GM12878 (cell line): ENCODE data around the gene ANKRD13B. TPM values are rescaled to one million over a fixed set of nuclear protein-coding genes. Genes with fewer than 3 reads are reported as not detected.
A peak's percentile ranks its signal among the peaks of the same experiment; 100 is the strongest.

Source experiments
- ATAC-seq: fragments of 200-7000 bp; cut with Tn5 transposase; 3 replicates; pipeline ENCODE4 v1.9.1; 2020; ENCODE audit warnings: mild to moderate bottlenecking, moderate library complexity
- BruUV-seq: library from RNA; stranded (reverse); fragments of 400-500 nt; replicated peaks from 2 replicates; lab custom pipeline; 2021; lab: Mats Ljungman, UMichigan
- CTCF ChIA-PET: fragments of 300-600 bp; sonication (Branson Sonifier 250); formaldehyde crosslinking; extraction: SDS; loops from one replicate; lab custom pipeline; 2021; ENCODE audit warnings: inconsistent platforms; lab: Yijun Ruan, JAX
- POLR2A ChIA-PET: fragments of 350-600 bp; formaldehyde crosslinking; extraction: SDS; loops from one replicate; lab custom pipeline; 2021; ENCODE audit warnings: inconsistent platforms; lab: Charles Lee
- RAD21 ChIA-PET: fragments of 300-600 bp; sonication (Branson Sonifier 250); formaldehyde crosslinking; loops from one replicate; lab custom pipeline; 2023; ENCODE audit warnings: antibody characterized with exemption; ENCODE audit not compliant: unreplicated experiment; lab: Charles Lee
- SMC1A ChIA-PET: fragments of 300-600 bp; sonication (Branson Sonifier 250); formaldehyde crosslinking; loops from one replicate; lab custom pipeline; 2023; ENCODE audit not compliant: unreplicated experiment, uncharacterized antibody; lab: Charles Lee
- DNase-seq: peaks from one replicate; pipeline ENCODE4 v3.0.0-alpha.2; 2011; ENCODE audit warnings: low read depth, low spot score
- FAIRE-seq: peaks from 3 replicates; lab custom pipeline; 2011; peaks lifted over from hg19 to GRCh38; lab: Jason Lieb, UNC
- H2AFZ ChIP-seq: 2 replicates; pipeline ENCODE4 v1.6.0; 2011; ENCODE audit warnings: low read depth, low read length, control low read depth; ENCODE audit not compliant: control insufficient read depth
- H3K27ac ChIP-seq: 2 replicates; pipeline ENCODE4 v1.5.1; 2011; ENCODE audit warnings: control low read depth; ENCODE audit not compliant: control insufficient read depth, insufficient read depth
- H3K27me3 ChIP-seq, 2 experiments: replicated peaks in 1 of 2; 2 replicates each; pipeline versions ENCODE4 v1.6.0 to v1.6.1; 2011; ENCODE audit warnings: low read length in 1 of 2; ENCODE audit not compliant: control insufficient read depth in 2 of 2, insufficient read depth in 2 of 2
- H3K36me3 ChIP-seq, 2 experiments: 2 replicates each; pipeline ENCODE4 v1.5.1; 2011; ENCODE audit warnings: low read length in 1 of 2; ENCODE audit not compliant: control insufficient read depth in 2 of 2, insufficient read depth in 2 of 2
- H3K4me1 ChIP-seq: 2 replicates; pipeline ENCODE4 v1.6.1; 2011; ENCODE audit warnings: mild to moderate bottlenecking, low read length, moderate library complexity, mixed read lengths; ENCODE audit not compliant: control insufficient read depth, insufficient read depth
- H3K4me2 ChIP-seq: 2 replicates; pipeline ENCODE4 v1.6.0; 2011; ENCODE audit warnings: control low read depth; ENCODE audit not compliant: control insufficient read depth, insufficient read depth
- H3K4me3 ChIP-seq: fragments of 200-600 bp; sonication (generic); 2 replicates; pipeline ENCODE4 v1.5.1; 2016
- H3K79me2 ChIP-seq: 2 replicates; pipeline ENCODE4 v1.6.0; 2011; ENCODE audit warnings: low read length; ENCODE audit not compliant: control insufficient read depth, insufficient read depth
- H3K9ac ChIP-seq: 2 replicates; pipeline ENCODE4 v1.8.0; 2011; ENCODE audit warnings: low read length, control low read depth, mixed read lengths; ENCODE audit not compliant: control insufficient read depth, insufficient read depth
- H3K9me3 ChIP-seq: replicated peaks from 3 replicates; pipeline ENCODE4 v1.5.1; 2011; ENCODE audit warnings: mild to moderate bottlenecking, low read length; ENCODE audit not compliant: control insufficient read depth, insufficient read depth
- H4K20me1 ChIP-seq: 2 replicates; pipeline ENCODE4 v1.6.0; 2011; ENCODE audit not compliant: control insufficient read depth, insufficient read depth
- CHD1 ChIP-seq: IDR thresholded peaks from 2 replicates; pipeline ENCODE4 v1.6.1; 2012; ENCODE audit warnings: low read depth, low read length, improper control_type of control experiment
- CTCF ChIP-seq, 3 experiments: IDR thresholded peaks in 2 of 3; conservative IDR thresholded peaks in 1 of 3; 2 replicates each; pipeline ENCODE4 v1.5.1; 2011; ENCODE audit warnings: low read depth in 3 of 3, low read length in 3 of 3, mild to moderate bottlenecking in 3 of 3, control low read depth in 2 of 3, moderate library complexity in 2 of 3, inconsistent platforms in 1 of 3, mixed read lengths in 1 of 3; ENCODE audit not compliant: control insufficient read depth in 2 of 3, insufficient read depth in 1 of 3; ENCODE audit errors: extremely low read depth in 1 of 3
- MXI1 ChIP-seq: fragments of 150-350 bp; IDR thresholded peaks from 2 replicates; pipeline ENCODE4 v1.6.1; 2011; ENCODE audit warnings: low read depth, mild to moderate bottlenecking, inconsistent platforms, low read length, improper control_type of control experiment
- REST ChIP-seq: IDR thresholded peaks from 2 replicates; pipeline ENCODE4 v1.6.1; 2012; ENCODE audit warnings: mild to moderate bottlenecking, low read depth, low read length
- SIN3A ChIP-seq: IDR thresholded peaks from 2 replicates; pipeline ENCODE4 v1.6.1; 2012; ENCODE audit warnings: low read depth, low read length, improper control_type of control experiment
- SREBF1 ChIP-seq: IDR thresholded peaks from 2 replicates; pipeline ENCODE4 v1.6.1; 2012; ENCODE audit warnings: mild to moderate bottlenecking, low read length
- WGBS: methylation state at CpG from one replicate; pipeline ENCODE4 v1.1.6; 2016; ENCODE audit warnings: low lambda C conversion rate; ENCODE audit not compliant: insufficient replicate concordance, insufficient coverage; ENCODE audit errors: missing lambda C conversion rate; 5-methylcytosine and 5-hydroxymethylcytosine counted together
- in situ Hi-C: fragments of 300-500 bp; cut with MboI; formaldehyde crosslinking; loops from 9 replicates; pipeline ENCODE4 v1.14.3; 2018; ENCODE audit warnings: mixed read lengths
- intact Hi-C: fragments of 100-400 bp; cut with micrococcal nuclease; formaldehyde crosslinking; loops from one replicate; pipeline ENCODE4 v1.14.2; 2022; ENCODE audit not compliant: unreplicated experiment
- polyA plus RNA-seq, 11 experiments: library from polyadenylated mRNA; depleted of rRNA in 4 of 11; unstranded in 6 of 11; stranded (reverse) in 5 of 11; fragments of >200 nt; fragmentation: Nextera tagmentation in 4 of 11; fragmentation: Illumina TruSeq in 1 of 11; extraction: Ambion mirVana in 4 of 11; extraction: Trizol in 1 of 11; gene quantifications; 1 replicate in 1 of 11; 2 replicates in 10 of 11; pipeline versions ENCODE4 v1.2.1 to v1.2.3, GENCODE V29; 2011 to 2016; ENCODE audit warnings: inconsistent platforms in 2 of 11, missing spikeins in 2 of 11, low read depth in 1 of 11
- total RNA-seq, 4 experiments: library from RNA; depleted of rRNA in 3 of 4; stranded (reverse); fragments of >200 nt in 3 of 4; fragmentation: Illumina TruSeq in 1 of 4; extraction: Trizol in 1 of 4; gene quantifications; 2 replicates each; pipeline versions ENCODE4 v1.2.1 to v1.2.3, GENCODE V29; 2013 to 2021
- TF ChIP-seq, protein P1 (sequence below): fragments of 450-650 bp; conservative IDR thresholded peaks from 2 replicates; pipeline ENCODE4 v1.6.1; 2017; ENCODE audit warnings: mild to moderate bottlenecking, moderate library complexity
- TF ChIP-seq, protein P2 (sequence below): fragments of 450-650 bp; IDR thresholded peaks from 2 replicates; pipeline ENCODE4 v1.6.1; 2016; ENCODE audit warnings: mild to moderate bottlenecking, moderate library complexity, borderline replicate concordance

The ANKRD13B gene
- total and polyA plus RNA-seq, 10 of the 15 experiments (the other 5 are each of a cell fraction or from before 2014, with no cell fraction given): 0.18 to 15.0 (median 2.8) TPM

- Histone ChIP-seq H3K9ac (no peak overlapping the region; the same call in 1 of the 2 replicates), H3K4me1 (peaks cover 36% of the 10 kb centered on the region), H3K27me3 (no peaks in the 10 kb centered on the region; a peak in 1 of 4 replicates), H3K79me2 (peaks cover 6% of the 10 kb centered on the region), H3K4me3 (peak overlapping the region; percentile 67), H3K4me2 (peak overlapping the region; percentile 73), H4K20me1 (no peaks in the 10 kb centered on the region), H3K27ac (no peak overlapping the region), H2AFZ (peak overlapping the region; percentile 47; the same call in 1 of the 2 replicates), H3K9me3 (no peaks in the 10 kb centered on the region), H3K36me3 (no peaks in the 10 kb centered on the region)
- ATAC-seq (no peak), DNase-seq (no peak), FAIRE-seq (no peak)
- in situ Hi-C loops (no loop called here), intact Hi-C loops (loop anchor here (10.0 kb wide), 1 partner anchor 229 kb away; no protein-coding TSS in a partner anchor)
- BruUV-seq: no TSS peak
- ChIA-PET CTCF (interaction anchor here (0.6 to 5.0 kb wide), 12 partner anchors 11 to 224 kb away, joined by 3 to 72 read pairs (median 6); no protein-coding TSS in a partner anchor), POLR2A (interaction anchor here (1.0 to 1.1 kb wide), 2 partner anchors 20 to 21 kb away, joined by 3 to 4 read pairs; no protein-coding TSS in a partner anchor), RAD21 (interaction anchor here (0.5 to 2.9 kb wide), 4 partner anchors 10 to 224 kb away, joined by 3 to 16 read pairs (median 8); no protein-coding TSS in a partner anchor), SMC1A (interaction anchor here (0.8 to 1.9 kb wide), 2 partner anchors 12 to 13 kb away, joined by 3 to 7 read pairs; no protein-coding TSS in a partner anchor)
- WGBS: 8% methylated on average over 52 of the region's 64 CpGs
- TF ChIP-seq MXI1 (peak; percentile 57; the same call in 1 of the 2 replicates), REST (peak; percentile 98), SIN3A (peak; percentile 95; the same call in 1 of the 2 replicates), CHD1 (no peak), CTCF (IDR thresholded peaks at IDR 0.05 in 2 of 3, conservative IDR thresholded peaks at IDR 0.05 in 1 of 3; ENCODE audit: control insufficient read depth in 2 of 3, extremely low read depth in 1 of 3, insufficient read depth in 1 of 3, low read depth in 3 of 3, low read length in 3 of 3) (peak; percentile 24 to 42 (median 30); a peak in 4 of 6 replicates), SREBF1 (peak; percentile 90)
- TF ChIP-seq, protein P1, sequence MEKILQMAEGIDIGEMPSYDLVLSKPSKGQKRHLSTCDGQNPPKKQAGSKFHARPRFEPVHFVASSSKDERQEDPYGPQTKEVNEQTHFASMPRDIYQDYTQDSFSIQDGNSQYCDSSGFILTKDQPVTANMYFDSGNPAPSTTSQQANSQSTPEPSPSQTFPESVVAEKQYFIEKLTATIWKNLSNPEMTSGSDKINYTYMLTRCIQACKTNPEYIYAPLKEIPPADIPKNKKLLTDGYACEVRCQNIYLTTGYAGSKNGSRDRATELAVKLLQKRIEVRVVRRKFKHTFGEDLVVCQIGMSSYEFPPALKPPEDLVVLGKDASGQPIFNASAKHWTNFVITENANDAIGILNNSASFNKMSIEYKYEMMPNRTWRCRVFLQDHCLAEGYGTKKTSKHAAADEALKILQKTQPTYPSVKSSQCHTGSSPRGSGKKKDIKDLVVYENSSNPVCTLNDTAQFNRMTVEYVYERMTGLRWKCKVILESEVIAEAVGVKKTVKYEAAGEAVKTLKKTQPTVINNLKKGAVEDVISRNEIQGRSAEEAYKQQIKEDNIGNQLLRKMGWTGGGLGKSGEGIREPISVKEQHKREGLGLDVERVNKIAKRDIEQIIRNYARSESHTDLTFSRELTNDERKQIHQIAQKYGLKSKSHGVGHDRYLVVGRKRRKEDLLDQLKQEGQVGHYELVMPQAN: peak; percentile 76
- TF ChIP-seq, protein P2, sequence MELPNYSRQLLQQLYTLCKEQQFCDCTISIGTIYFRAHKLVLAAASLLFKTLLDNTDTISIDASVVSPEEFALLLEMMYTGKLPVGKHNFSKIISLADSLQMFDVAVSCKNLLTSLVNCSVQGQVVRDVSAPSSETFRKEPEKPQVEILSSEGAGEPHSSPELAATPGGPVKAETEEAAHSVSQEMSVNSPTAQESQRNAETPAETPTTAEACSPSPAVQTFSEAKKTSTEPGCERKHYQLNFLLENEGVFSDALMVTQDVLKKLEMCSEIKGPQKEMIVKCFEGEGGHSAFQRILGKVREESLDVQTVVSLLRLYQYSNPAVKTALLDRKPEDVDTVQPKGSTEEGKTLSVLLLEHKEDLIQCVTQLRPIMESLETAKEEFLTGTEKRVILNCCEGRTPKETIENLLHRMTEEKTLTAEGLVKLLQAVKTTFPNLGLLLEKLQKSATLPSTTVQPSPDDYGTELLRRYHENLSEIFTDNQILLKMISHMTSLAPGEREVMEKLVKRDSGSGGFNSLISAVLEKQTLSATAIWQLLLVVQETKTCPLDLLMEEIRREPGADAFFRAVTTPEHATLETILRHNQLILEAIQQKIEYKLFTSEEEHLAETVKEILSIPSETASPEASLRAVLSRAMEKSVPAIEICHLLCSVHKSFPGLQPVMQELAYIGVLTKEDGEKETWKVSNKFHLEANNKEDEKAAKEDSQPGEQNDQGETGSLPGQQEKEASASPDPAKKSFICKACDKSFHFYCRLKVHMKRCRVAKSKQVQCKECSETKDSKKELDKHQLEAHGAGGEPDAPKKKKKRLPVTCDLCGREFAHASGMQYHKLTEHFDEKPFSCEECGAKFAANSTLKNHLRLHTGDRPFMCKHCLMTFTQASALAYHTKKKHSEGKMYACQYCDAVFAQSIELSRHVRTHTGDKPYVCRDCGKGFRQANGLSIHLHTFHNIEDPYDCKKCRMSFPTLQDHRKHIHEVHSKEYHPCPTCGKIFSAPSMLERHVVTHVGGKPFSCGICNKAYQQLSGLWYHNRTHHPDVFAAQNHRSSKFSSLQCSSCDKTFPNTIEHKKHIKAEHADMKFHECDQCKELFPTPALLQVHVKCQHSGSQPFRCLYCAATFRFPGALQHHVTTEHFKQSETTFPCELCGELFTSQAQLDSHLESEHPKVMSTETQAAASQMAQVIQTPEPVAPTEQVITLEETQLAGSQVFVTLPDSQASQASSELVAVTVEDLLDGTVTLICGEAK: peak; percentile 77
These were observed 923 bp downstream of the ANKRD13B start for GRCh38 chr17:29593591-29594518.
